Gastrocnemius medialis (tissue), 4 donors: ENCODE data around the gene AMBN. TPM values are rescaled to one million over a fixed set of nuclear protein-coding genes. Genes with fewer than 3 reads are reported as not detected.

Source experiments
- ATAC-seq, 2 donors: fragments of 150-250 bp; one replicate each; pipeline ENCODE4 v1.9.1; 2016
- DNase-seq, 2 donors: peaks; one replicate each; pipeline ENCODE4 v3.0.0-alpha.2; 2019
- H3K27ac ChIP-seq, 4 donors: fragments of 200-600 bp; sonication (generic); 1 replicate in 1 of 4; 2 replicates in 3 of 4; pipeline ENCODE4 v1.5.1; 2016 to 2018; ENCODE audit warnings: mild to moderate bottlenecking in 2 of 4, moderate library complexity in 1 of 4
- H3K27me3 ChIP-seq, 3 donors: fragments of 200-600 bp; sonication (generic) in 2 of 3; 1 replicate in 1 of 3; 2 replicates in 2 of 3; pipeline versions ENCODE4 v1.5.1 to v1.6.0; 2016 to 2019; ENCODE audit warnings: mild to moderate bottlenecking in 1 of 3, moderate library complexity in 1 of 3
- H3K36me3 ChIP-seq, 2 donors: fragments of 200-600 bp; sonication (generic) in 1 of 2; one replicate each; pipeline ENCODE4 v1.5.1; 2017 to 2018
- H3K4me1 ChIP-seq, 2 donors: fragments of 200-600 bp; sonication (generic) in 1 of 2; one replicate each; pipeline ENCODE4 v1.5.1; 2016 to 2017; ENCODE audit warnings: mild to moderate bottlenecking in 2 of 2
- H3K4me3 ChIP-seq, 4 donors: fragments of 200-600 bp; sonication (generic) in 3 of 4; 1 replicate in 1 of 4; 2 replicates in 3 of 4; pipeline ENCODE4 v1.5.1; 2016 to 2019; ENCODE audit warnings: mild to moderate bottlenecking in 2 of 4
- H3K9me3 ChIP-seq, 3 donors: fragments of 200-600 bp; sonication (generic) in 2 of 3; 1 replicate in 1 of 3; 2 replicates in 2 of 3; pipeline ENCODE4 v1.5.1; 2016 to 2019
- CTCF ChIP-seq, 5 experiments: fragments of 450-650 bp in 3 of 5; fragments of 200-600 bp in 2 of 5; sonication (generic) in 2 of 5; IDR thresholded peaks in 4 of 5; conservative IDR thresholded peaks in 1 of 5; 1 replicate in 4 of 5; 2 replicates in 1 of 5; pipeline ENCODE4 v1.5.1; 2016 to 2019; ENCODE audit warnings: antibody characterized with exemption in 5 of 5, mild to moderate bottlenecking in 3 of 5, moderate library complexity in 3 of 5
- POLR2A ChIP-seq, 2 donors: fragments of 450-650 bp; IDR thresholded peaks; one replicate each; pipeline ENCODE4 v1.6.1; 2017; ENCODE audit warnings: antibody characterized with exemption in 2 of 2, mild to moderate bottlenecking in 2 of 2, moderate library complexity in 2 of 2
- in situ Hi-C, 4 donors: fragments of 200-750 bp; cut with MboI; loops; one replicate each; pipeline versions ENCODE4 v1.15.0 to v1.8.0; 2017; ENCODE audit warnings: low sequenced_read_pairs in 4 of 4
- intact Hi-C: fragments of 100-400 bp; cut with DNase I; formaldehyde crosslinking; loops from one replicate; pipeline ENCODE4 v1.15.1; 2023; ENCODE audit warnings: low total_unique reads
- total RNA-seq, 4 donors: library from RNA; depleted of rRNA; stranded (reverse); fragments of >200 nt; gene quantifications; one replicate each; pipeline versions ENCODE4 v1.1.0 to v1.2.3, GENCODE V29; 2016

AMBN gene
- total RNA-seq, 4 donors from 2014 or later, result not detected

- intact Hi-C loops (no loop called here), in situ Hi-C loops (loop anchor here in 2 of 4 donors (25.0 kb wide), 1 partner anchor 1099 kb away; no protein-coding TSS in a partner anchor)
- H3K27me3 ChIP-seq, result no peaks in the 10 kb centered on the region
- ATAC-seq (peak in 1 of 2 donors; percentile 51), DNase-seq (no peak)
- H3K9me3 ChIP-seq, result no peaks in the 10 kb centered on the region
- peak overlapping the region in 3 of 4 donors; percentile 12 to 20 (median 17) for H3K4me3 ChIP-seq
- H3K4me1 ChIP-seq, result no peaks in the 10 kb centered on the region
- no peak overlapping the region for H3K27ac ChIP-seq
- no peaks in the 10 kb centered on the region for H3K36me3 ChIP-seq
- no peak for TF ChIP-seq POLR2A (IDR thresholded peaks at IDR 0.05)
Measured at GRCh38 chr4:70613306-70614183, 21.5 kb downstream of the AMBN start.

- no peaks in the 10 kb centered on the region for H3K27me3 ChIP-seq
- peak overlapping the region in 3 of 4 donors; percentile 12 to 20 (median 17) for H3K4me3 ChIP-seq
- ATAC-seq (peak in 1 of 2 donors; percentile 33), DNase-seq (no peak)
- no peaks in the 10 kb centered on the region for H3K9me3 ChIP-seq
- no peak overlapping the region for H3K27ac ChIP-seq
- TF ChIP-seq CTCF (IDR thresholded peaks at IDR 0.05 in 4 of 5, conservative IDR thresholded peaks at IDR 0.05 in 1 of 5), result no peak
- TF ChIP-seq POLR2A (IDR thresholded peaks at IDR 0.05), result no peak
- in situ Hi-C loops (loop anchor here in 2 of 4 donors (25.0 kb wide), 1 partner anchor 1098 kb away; no protein-coding TSS in a partner anchor), intact Hi-C loops (no loop called here)
- no peaks in the 10 kb centered on the region for H3K4me1 ChIP-seq
- H3K36me3 ChIP-seq, result no peaks in the 10 kb centered on the region
Measured at GRCh38 chr4:70614184-70614555, 22.1 kb downstream of the AMBN start.

GRCh38 chr4:70619288-70619687 is 27.2 kb downstream of the AMBN start:
- no peaks in the 10 kb centered on the region for H3K27me3 ChIP-seq
- no peaks in the 10 kb centered on the region for H3K36me3 ChIP-seq
- no peak for ATAC-seq
- in situ Hi-C loops (loop anchor here in 2 of 4 donors (25.0 kb wide), 1 partner anchor 1093 kb away; no protein-coding TSS in a partner anchor), intact Hi-C loops (no loop called here)
- no peak for TF ChIP-seq POLR2A (IDR thresholded peaks at IDR 0.05)
- TF ChIP-seq CTCF (IDR thresholded peaks at IDR 0.05 in 4 of 5, conservative IDR thresholded peaks at IDR 0.05 in 1 of 5), result no peak
- no peak overlapping the region for H3K4me3 ChIP-seq
- no peak overlapping the region for H3K27ac ChIP-seq
- H3K4me1 ChIP-seq, result no peaks in the 10 kb centered on the region
- no peak for DNase-seq
- H3K9me3 ChIP-seq, result no peaks in the 10 kb centered on the region

- no peaks in the 10 kb centered on the region for H3K27me3 ChIP-seq
- ATAC-seq, result no peak
- H3K27ac ChIP-seq, result no peak overlapping the region
- no peak for DNase-seq
- no peaks in the 10 kb centered on the region for H3K4me1 ChIP-seq
- intact Hi-C loops (no loop called here), in situ Hi-C loops (loop anchor here in 2 of 4 donors (25.0 kb wide), 1 partner anchor 1093 kb away; no protein-coding TSS in a partner anchor)
- no peak overlapping the region for H3K4me3 ChIP-seq
- TF ChIP-seq CTCF (IDR thresholded peaks at IDR 0.05 in 4 of 5, conservative IDR thresholded peaks at IDR 0.05 in 1 of 5) (no peak), POLR2A (IDR thresholded peaks at IDR 0.05) (no peak)
- H3K9me3 ChIP-seq, result no peaks in the 10 kb centered on the region
- H3K36me3 ChIP-seq, result no peaks in the 10 kb centered on the region
Measured at GRCh38 chr4:70619778-70620177, 27.7 kb downstream of the AMBN start.

- no peak for DNase-seq
- intact Hi-C loops, result no loop called here
- in situ Hi-C loops, result loop anchor here in 2 of 4 donors (25.0 kb wide), 1 partner anchor 1089 kb away; no protein-coding TSS in a partner anchor
- no peak for ATAC-seq
- Histone ChIP-seq H3K4me3 (no peak overlapping the region), H3K27ac (no peak overlapping the region), H3K4me1 (no peaks in the 10 kb centered on the region), H3K36me3 (no peaks in the 10 kb centered on the region), H3K9me3 (no peaks in the 10 kb centered on the region), H3K27me3 (no peaks in the 10 kb centered on the region)
- TF ChIP-seq CTCF (IDR thresholded peaks at IDR 0.05 in 4 of 5, conservative IDR thresholded peaks at IDR 0.05 in 1 of 5) (no peak), POLR2A (IDR thresholded peaks at IDR 0.05) (no peak)
Measured at GRCh38 chr4:70623323-70623722, 31.3 kb downstream of the AMBN start.
